ENCODE data around the gene RPA1. TPM values are rescaled to one million over a fixed set of nuclear protein-coding genes. Genes with fewer than 3 reads are reported as not detected.

The RPA1 gene
- total and polyA plus RNA-seq, 2 experiments from 2014 or later: 50.0 to 78.9 TPM

DNA sequence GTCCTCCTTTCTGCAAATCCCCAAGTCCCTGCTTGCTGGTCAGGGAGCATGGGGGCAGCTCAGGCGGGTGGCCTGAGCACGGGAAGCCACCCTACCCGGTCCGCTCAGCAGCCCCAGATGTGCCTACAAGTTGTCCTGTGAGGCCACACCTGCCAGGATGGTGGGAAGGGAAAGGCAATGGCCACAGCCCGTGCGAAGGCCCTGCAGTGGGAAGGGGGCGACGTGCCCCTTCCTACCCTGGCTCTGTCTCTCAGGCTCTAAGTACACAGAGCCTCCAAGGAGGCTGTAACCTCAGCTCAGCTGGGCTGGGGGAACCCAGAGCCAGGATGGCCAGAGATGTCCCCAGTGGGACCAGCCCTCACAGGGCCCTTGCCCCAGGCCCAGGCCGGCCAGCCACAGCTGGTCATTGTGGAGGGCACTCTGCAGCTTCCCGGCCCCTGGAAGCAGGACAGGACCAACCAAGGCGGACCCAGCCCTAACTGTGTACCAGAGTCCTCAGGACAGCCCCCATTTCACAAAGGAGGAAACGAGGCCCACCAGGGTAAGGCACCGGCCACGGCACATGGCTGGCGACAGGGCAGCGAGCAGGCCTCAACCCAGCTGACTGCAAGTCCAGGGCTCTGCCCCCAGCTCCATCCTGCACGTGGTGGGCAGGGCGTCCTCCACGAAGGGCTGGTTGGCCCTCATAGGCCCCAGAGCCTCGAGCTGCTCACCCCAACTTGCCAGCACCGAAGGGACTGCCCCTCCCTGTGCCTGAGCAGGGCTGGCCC is 113.0 kb downstream of the RPA1 start:
- Histone ChIP-seq H3K9me3 (ENCODE audit: low read depth) (no peaks in the 10 kb centered on the region), H3K4me3 (no peak overlapping the region), H3K27me3 (no peaks in the 10 kb centered on the region), H3K27ac (no peak overlapping the region), H3K36me3 (no peaks in the 10 kb centered on the region), H3K4me1 (ENCODE audit: low read depth) (peaks cover 54% of the 10 kb centered on the region)
- DNase-seq (ENCODE audit: low read depth in 1 of 2, low spot score in 1 of 2): no peak
- TF ChIP-seq, protein P1, sequence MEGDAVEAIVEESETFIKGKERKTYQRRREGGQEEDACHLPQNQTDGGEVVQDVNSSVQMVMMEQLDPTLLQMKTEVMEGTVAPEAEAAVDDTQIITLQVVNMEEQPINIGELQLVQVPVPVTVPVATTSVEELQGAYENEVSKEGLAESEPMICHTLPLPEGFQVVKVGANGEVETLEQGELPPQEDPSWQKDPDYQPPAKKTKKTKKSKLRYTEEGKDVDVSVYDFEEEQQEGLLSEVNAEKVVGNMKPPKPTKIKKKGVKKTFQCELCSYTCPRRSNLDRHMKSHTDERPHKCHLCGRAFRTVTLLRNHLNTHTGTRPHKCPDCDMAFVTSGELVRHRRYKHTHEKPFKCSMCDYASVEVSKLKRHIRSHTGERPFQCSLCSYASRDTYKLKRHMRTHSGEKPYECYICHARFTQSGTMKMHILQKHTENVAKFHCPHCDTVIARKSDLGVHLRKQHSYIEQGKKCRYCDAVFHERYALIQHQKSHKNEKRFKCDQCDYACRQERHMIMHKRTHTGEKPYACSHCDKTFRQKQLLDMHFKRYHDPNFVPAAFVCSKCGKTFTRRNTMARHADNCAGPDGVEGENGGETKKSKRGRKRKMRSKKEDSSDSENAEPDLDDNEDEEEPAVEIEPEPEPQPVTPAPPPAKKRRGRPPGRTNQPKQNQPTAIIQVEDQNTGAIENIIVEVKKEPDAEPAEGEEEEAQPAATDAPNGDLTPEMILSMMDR (IDR thresholded peaks at IDR 0.05; ENCODE audit: low read depth, low read length): no peak

DNA sequence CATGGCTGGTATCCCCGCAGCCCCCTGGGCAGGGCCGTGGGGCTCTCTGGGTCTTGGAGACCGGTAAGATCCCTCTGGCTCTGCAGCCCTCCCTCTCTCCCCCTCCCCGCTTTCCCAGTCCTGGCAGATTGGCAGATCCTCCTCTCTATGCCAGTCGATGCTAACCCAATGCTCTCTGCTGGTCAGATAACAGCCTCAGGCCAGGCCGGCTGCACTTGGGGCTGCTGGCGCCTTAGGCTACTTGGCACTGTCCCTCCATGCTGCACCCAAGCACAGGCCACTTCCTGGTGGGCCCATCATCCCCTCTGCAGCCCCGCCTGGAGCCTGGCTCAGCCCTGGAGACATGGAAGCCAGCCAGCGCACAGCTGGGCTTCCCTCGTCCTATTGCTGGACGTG is 113.6 kb downstream of the RPA1 start:
- peaks cover 60% of the 10 kb centered on the region for H3K4me1 ChIP-seq (ENCODE audit: low read depth)
- TF ChIP-seq, protein P1 (IDR thresholded peaks at IDR 0.05; ENCODE audit: low read depth, low read length): no peak
- H3K4me3 ChIP-seq: no peak overlapping the region

DNA sequence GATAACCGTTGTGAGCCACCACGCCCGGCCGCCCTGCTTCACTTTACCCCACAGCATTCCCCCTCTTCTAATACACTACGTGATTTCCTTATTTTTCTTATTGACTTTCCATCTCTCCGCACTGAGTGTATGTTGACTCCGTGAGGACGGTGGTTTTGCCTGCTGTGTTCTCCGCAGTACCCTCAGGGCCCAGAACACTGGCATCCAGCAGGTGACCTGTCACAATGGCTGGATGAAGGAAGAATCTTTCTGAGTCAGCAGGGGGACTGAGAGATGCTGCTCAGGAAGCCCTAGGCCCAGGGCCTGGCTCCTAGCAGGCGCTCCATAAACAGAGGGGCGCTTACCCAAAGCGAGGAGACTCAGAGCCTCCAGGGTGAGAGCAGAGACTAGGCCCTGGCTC is 115.8 kb downstream of the RPA1 start:
- TF ChIP-seq, protein P1 (IDR thresholded peaks at IDR 0.05; ENCODE audit: low read depth, low read length): no peak
- Histone ChIP-seq H3K27me3 (no peaks in the 10 kb centered on the region), H3K9me3 (ENCODE audit: low read depth) (no peaks in the 10 kb centered on the region), H3K36me3 (no peaks in the 10 kb centered on the region), H3K27ac (peak overlapping the region; percentile 89), H3K4me1 (ENCODE audit: low read depth) (peaks cover 52% of the 10 kb centered on the region), H3K4me3 (no peak overlapping the region)
- no peak for DNase-seq (ENCODE audit: low read depth in 1 of 2, low spot score in 1 of 2)

More for the DNA sequence above, 113.6 kb downstream of the RPA1 start:
- Histone ChIP-seq H3K27me3 (no peaks in the 10 kb centered on the region), H3K36me3 (no peaks in the 10 kb centered on the region), H3K9me3 (ENCODE audit: low read depth) (no peaks in the 10 kb centered on the region), H3K27ac (no peak overlapping the region)
- no peak for DNase-seq (ENCODE audit: low read depth in 1 of 2, low spot score in 1 of 2)

- Histone ChIP-seq H3K27me3 (no peaks in the 10 kb centered on the region), H3K36me3 (no peaks in the 10 kb centered on the region), H3K4me3 (no peak overlapping the region), H3K27ac (peak overlapping the region; percentile 89), H3K4me1 (ENCODE audit: low read depth) (peaks cover 45% of the 10 kb centered on the region), H3K9me3 (ENCODE audit: low read depth) (no peaks in the 10 kb centered on the region)
- TF ChIP-seq, protein P1 (IDR thresholded peaks at IDR 0.05; ENCODE audit: low read depth, low read length): no peak
- no peak for DNase-seq (ENCODE audit: low read depth in 1 of 2, low spot score in 1 of 2)
These were observed 116.5 kb downstream of the RPA1 start for GRCh38 chr17:1946021-1946932.

GRCh38 chr17:1947229-1947742 is 117.5 kb downstream of the RPA1 start:
- Histone ChIP-seq H3K9me3 (ENCODE audit: low read depth) (no peaks in the 10 kb centered on the region), H3K4me3 (no peak overlapping the region), H3K4me1 (ENCODE audit: low read depth) (peaks cover 36% of the 10 kb centered on the region), H3K27ac (peak overlapping the region; percentile 96), H3K36me3 (no peaks in the 10 kb centered on the region), H3K27me3 (no peaks in the 10 kb centered on the region)
- TF ChIP-seq, protein P1 (IDR thresholded peaks at IDR 0.05; ENCODE audit: low read depth, low read length): no peak
- DNase-seq (ENCODE audit: low read depth in 1 of 2, low spot score in 1 of 2): peak in 1 of 2 donors; percentile 89
